HL-60 (cell line): ENCODE measurements around the gene CYP27B1.

Experiments
- DNase-seq, 2 experiments: peaks; one replicate each; pipeline ENCODE4 v3.0.0-alpha.2; 2010 to 2020; ENCODE audit warnings: low read depth in 1 of 2, low spot score in 1 of 2
- H3K27ac ChIP-seq: fragments of 250-450 bp; sonication (Bioruptor Pico); replicated peaks from 2 replicates; pipeline ENCODE4 v1.5.1; 2020; ENCODE audit warnings: mild to moderate bottlenecking, moderate library complexity
- H3K27me3 ChIP-seq: fragments of 250-450 bp; sonication (Bioruptor Pico); 2 replicates; pipeline ENCODE4 v1.5.1; 2021; ENCODE audit warnings: mild to moderate bottlenecking, moderate library complexity; ENCODE audit not compliant: insufficient read depth, poor library complexity, severe bottlenecking
- H3K4me3 ChIP-seq: replicated peaks from 2 replicates; pipeline ENCODE4 v1.5.1; 2011; ENCODE audit warnings: mild to moderate bottlenecking, control low read depth, low read length; ENCODE audit not compliant: insufficient read depth
- CTCF ChIP-seq: IDR thresholded peaks from one replicate; pipeline ENCODE4 v1.5.1; 2011; ENCODE audit warnings: low read length, control low read depth, inconsistent platforms; ENCODE audit not compliant: insufficient read depth
- GABPA ChIP-seq: IDR thresholded peaks from 2 replicates; pipeline ENCODE4 v1.6.1; 2012; ENCODE audit warnings: low read depth
- POLR2AphosphoS5 ChIP-seq: IDR thresholded peaks from 2 replicates; pipeline ENCODE4 v1.6.1; 2012; ENCODE audit warnings: low read depth
- REST ChIP-seq: IDR thresholded peaks from 2 replicates; pipeline ENCODE4 v1.6.1; 2012; ENCODE audit warnings: low read depth; ENCODE audit not compliant: insufficient replicate concordance
- SPI1 ChIP-seq: IDR thresholded peaks from 2 replicates; pipeline ENCODE4 v1.6.1; 2012; ENCODE audit warnings: low read depth, mild to moderate bottlenecking, borderline replicate concordance

The CYP27B1 gene

GRCh38 chr12:57765698-57766463 is 997 bp downstream of the CYP27B1 start:
- TF ChIP-seq REST, result no peak
- TF ChIP-seq SPI1, result no peak
- no peak for TF ChIP-seq CTCF
- no peak for TF ChIP-seq POLR2AphosphoS5
- TF ChIP-seq GABPA, result no peak
- Histone ChIP-seq H3K4me3 (no peak overlapping the region), H3K27ac (no peak overlapping the region), H3K27me3 (peaks cover 28% of the 10 kb centered on the region)
- no peak for DNase-seq

GRCh38 chr12:57765003-57765697 is 1.7 kb downstream of the CYP27B1 start:
- Histone ChIP-seq H3K27ac (no peak overlapping the region), H3K27me3 (peaks cover 28% of the 10 kb centered on the region), H3K4me3 (peak overlapping the region; percentile 19)
- DNase-seq, result peak in 1 of 2 experiments; percentile 34
- TF ChIP-seq GABPA (no peak), REST (no peak), CTCF (no peak), POLR2AphosphoS5 (no peak), SPI1 (no peak; the same call in 1 of the 2 replicates)

- Histone ChIP-seq H3K27me3 (peaks cover 28% of the 10 kb centered on the region), H3K4me3 (no peak overlapping the region), H3K27ac (no peak overlapping the region)
- no peak for DNase-seq
- TF ChIP-seq SPI1 (peak; percentile 12; the same call in 1 of the 2 replicates), CTCF (no peak)
Measured at GRCh38 chr12:57764662-57765002, 2.2 kb downstream of the CYP27B1 start.
